Mammary epithelial cell (primary cell): ENCODE measurements around the gene TRPV5.

Source experiments
- EZH2 ChIP-seq: IDR thresholded peaks from 2 replicates; pipeline ENCODE4 v1.6.1; 2012; ENCODE audit warnings: low read length, inconsistent platforms, borderline replicate concordance
- TF ChIP-seq, protein P1 (sequence below), 2 donors: IDR thresholded peaks in 1 of 2; conservative IDR thresholded peaks in 1 of 2; 2 replicates each; pipeline ENCODE4 v1.5.1; 2011 to 2012; ENCODE audit warnings: inconsistent platforms in 2 of 2, low read length in 2 of 2, mild to moderate bottlenecking in 2 of 2, control low read depth in 1 of 2, low read depth in 1 of 2; ENCODE audit not compliant: insufficient read depth in 1 of 2; ENCODE audit errors: extremely low read depth in 1 of 2

DNA sequence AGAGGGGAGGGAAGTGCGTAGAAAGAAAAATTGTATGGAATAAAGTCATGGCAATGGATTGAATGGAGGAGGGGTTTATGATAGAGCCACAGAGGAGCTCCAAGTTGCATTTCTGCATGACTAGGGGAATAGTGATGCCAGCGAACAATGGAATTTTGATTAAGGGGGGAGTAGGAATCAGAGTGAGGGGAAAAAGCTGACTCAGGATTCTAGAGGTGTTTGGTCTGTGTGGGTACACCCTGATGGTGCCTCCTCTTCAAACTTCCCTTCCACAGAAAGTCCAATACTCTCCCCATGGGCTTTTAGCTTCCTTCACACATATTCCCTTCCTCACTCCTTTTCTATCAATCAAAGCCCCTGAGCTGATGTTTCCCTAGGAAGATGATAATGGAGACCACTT, 30.4 kb upstream of the TRPV5 start:
- TF ChIP-seq, protein P1, sequence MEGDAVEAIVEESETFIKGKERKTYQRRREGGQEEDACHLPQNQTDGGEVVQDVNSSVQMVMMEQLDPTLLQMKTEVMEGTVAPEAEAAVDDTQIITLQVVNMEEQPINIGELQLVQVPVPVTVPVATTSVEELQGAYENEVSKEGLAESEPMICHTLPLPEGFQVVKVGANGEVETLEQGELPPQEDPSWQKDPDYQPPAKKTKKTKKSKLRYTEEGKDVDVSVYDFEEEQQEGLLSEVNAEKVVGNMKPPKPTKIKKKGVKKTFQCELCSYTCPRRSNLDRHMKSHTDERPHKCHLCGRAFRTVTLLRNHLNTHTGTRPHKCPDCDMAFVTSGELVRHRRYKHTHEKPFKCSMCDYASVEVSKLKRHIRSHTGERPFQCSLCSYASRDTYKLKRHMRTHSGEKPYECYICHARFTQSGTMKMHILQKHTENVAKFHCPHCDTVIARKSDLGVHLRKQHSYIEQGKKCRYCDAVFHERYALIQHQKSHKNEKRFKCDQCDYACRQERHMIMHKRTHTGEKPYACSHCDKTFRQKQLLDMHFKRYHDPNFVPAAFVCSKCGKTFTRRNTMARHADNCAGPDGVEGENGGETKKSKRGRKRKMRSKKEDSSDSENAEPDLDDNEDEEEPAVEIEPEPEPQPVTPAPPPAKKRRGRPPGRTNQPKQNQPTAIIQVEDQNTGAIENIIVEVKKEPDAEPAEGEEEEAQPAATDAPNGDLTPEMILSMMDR (conservative IDR thresholded peaks at IDR 0.05 in 1 of 2, IDR thresholded peaks at IDR 0.05 in 1 of 2; ENCODE audit: extremely low read depth in 1 of 2, insufficient read depth in 1 of 2, low read depth in 1 of 2, low read length in 2 of 2), result no peak
- no peak for TF ChIP-seq EZH2
